ENCODE measurements around the gene DEFB121. TPM values are rescaled to one million over a fixed set of nuclear protein-coding genes. Genes with fewer than 3 reads are reported as not detected.

The DEFB121 gene
- total RNA-seq, 1 experiment from 2014 or later, result not detected

- ChIA-PET CTCF (no interaction called here), POLR2A (no interaction called here)
- no peak for TF ChIP-seq SIN3A (IDR thresholded peaks at IDR 0.05; ENCODE audit: borderline replicate concordance, insufficient read depth, low read depth, low read length)
- no peak for TF ChIP-seq CTCF (IDR thresholded peaks at IDR 0.05)
- no peak for TF ChIP-seq TCF7L2 (IDR thresholded peaks at IDR 0.05; ENCODE audit: low read depth, low read length)
- TF ChIP-seq POLR2AphosphoS5 (IDR thresholded peaks at IDR 0.05; ENCODE audit: low read depth, low read length), result no peak
- TF ChIP-seq REST (IDR thresholded peaks at IDR 0.05; ENCODE audit: insufficient read depth in 1 of 2, low read depth in 2 of 2, low read length in 1 of 2), result no peak
- Histone ChIP-seq H3K27me3 (ENCODE audit: control insufficient read depth, insufficient read depth, low read length) (peaks cover 15% of the 10 kb centered on the region), H3K4me1 (ENCODE audit: control insufficient read depth, insufficient read depth, low read length) (no peaks in the 10 kb centered on the region), H3K36me3 (ENCODE audit: control insufficient read depth, insufficient read depth, low read length) (no peaks in the 10 kb centered on the region), H3K27ac (ENCODE audit: low read length) (no peak within 1 kb of the TSS), H3K4me3 (ENCODE audit: low read depth in 2 of 2, low read length in 2 of 2) (no peak within 1 kb of the TSS), H3K9me3 (ENCODE audit: control insufficient read depth, insufficient read depth, low read depth, low read length) (no peaks in the 10 kb centered on the region)
- BruUV-seq (replicated peaks), result no TSS peak
- no peak for ATAC-seq
- in situ Hi-C loops (cut with HindIII; ENCODE audit: low pct_unique_long_range_greater_than_20kb, low sequenced_read_pairs) (no loop called here), intact Hi-C loops (cut with micrococcal nuclease; ENCODE audit: unreplicated experiment) (no loop called here)
- no peak for DNase-seq (ENCODE audit: low read depth, low spot score)
These were observed 15.5 kb downstream of the DEFB121 start, which contains the start of gene DEFB119 for GRCh38 chr20:31390490-31390889. DEFB119 (minus strand) TSS chr20:31390590; CDS start chr20:31390483, 107 bp downstream.

- no peaks in the 10 kb centered on the region for H3K36me3 ChIP-seq (ENCODE audit: control insufficient read depth, insufficient read depth, low read length)
- BruUV-seq (replicated peaks), result no TSS peak
- no peaks in the 10 kb centered on the region for H3K4me1 ChIP-seq (ENCODE audit: control insufficient read depth, insufficient read depth, low read length)
- POLR2A ChIA-PET, result no interaction called here
- H3K27ac ChIP-seq (ENCODE audit: low read length), result no peak overlapping the region
- intact Hi-C loops (cut with micrococcal nuclease; ENCODE audit: unreplicated experiment) (loop anchor here (10.0 kb wide), 1 partner anchor 100 kb away; no protein-coding TSS in a partner anchor), in situ Hi-C loops (cut with HindIII; ENCODE audit: low pct_unique_long_range_greater_than_20kb, low sequenced_read_pairs) (no loop called here)
- H3K9me3 ChIP-seq (ENCODE audit: control insufficient read depth, insufficient read depth, low read depth, low read length), result no peaks in the 10 kb centered on the region
- ATAC-seq, result no peak
- TF ChIP-seq TCF7L2 (IDR thresholded peaks at IDR 0.05; ENCODE audit: low read depth, low read length) (no peak), POLR2AphosphoS5 (IDR thresholded peaks at IDR 0.05; ENCODE audit: low read depth, low read length) (no peak), CTCF (IDR thresholded peaks at IDR 0.05) (no peak)
- H3K4me3 ChIP-seq (ENCODE audit: low read depth in 2 of 2, low read length in 2 of 2), result no peak overlapping the region
- DNase-seq (ENCODE audit: low read depth, low spot score), result no peak
- CTCF ChIA-PET, result no interaction called here
- H3K27me3 ChIP-seq (ENCODE audit: control insufficient read depth, insufficient read depth, low read length), result peaks cover 22% of the 10 kb centered on the region
These were observed 31.7 kb downstream of the DEFB121 start for GRCh38 chr20:31374346-31374745.

Data from Panc1 (cell line).